Body of pancreas (tissue), 4 donors: ENCODE data around the gene GPATCH2.

Experiments
- POLR2A ChIP-seq, 3 donors: fragments of 450-650 bp; IDR thresholded peaks; one replicate each; pipeline ENCODE4 v1.6.1; 2016; ENCODE audit warnings: antibody characterized with exemption in 3 of 3, mild to moderate bottlenecking in 2 of 3
- TF ChIP-seq, protein P1 (sequence below), 7 experiments: fragments of 450-650 bp in 4 of 7; fragments of 200-600 bp in 3 of 7; sonication (generic) in 3 of 7; IDR thresholded peaks; one replicate each; pipeline ENCODE4 v1.5.1; 2016 to 2019; ENCODE audit warnings: antibody characterized with exemption in 7 of 7

DNA sequence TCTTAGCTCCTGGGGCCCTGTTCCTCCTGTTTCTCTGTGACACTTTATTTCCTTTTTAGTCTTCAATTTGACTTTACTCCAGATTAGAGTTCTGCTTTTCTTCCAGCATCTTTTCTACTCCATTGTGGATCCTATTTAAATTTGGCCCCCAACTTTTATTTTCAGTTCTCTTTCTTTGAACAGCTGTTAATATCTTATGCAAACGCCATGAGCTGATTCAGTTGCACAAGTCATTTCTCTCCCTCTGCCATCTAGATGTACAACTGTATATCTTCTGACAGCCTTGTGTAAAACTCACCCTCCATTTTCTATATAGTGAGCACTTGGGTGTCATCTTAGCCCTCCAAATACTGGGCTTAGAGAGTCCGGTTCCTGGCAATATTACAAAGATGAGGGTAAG lies 42.5 kb upstream of the GPATCH2 start:
- TF ChIP-seq, protein P1, sequence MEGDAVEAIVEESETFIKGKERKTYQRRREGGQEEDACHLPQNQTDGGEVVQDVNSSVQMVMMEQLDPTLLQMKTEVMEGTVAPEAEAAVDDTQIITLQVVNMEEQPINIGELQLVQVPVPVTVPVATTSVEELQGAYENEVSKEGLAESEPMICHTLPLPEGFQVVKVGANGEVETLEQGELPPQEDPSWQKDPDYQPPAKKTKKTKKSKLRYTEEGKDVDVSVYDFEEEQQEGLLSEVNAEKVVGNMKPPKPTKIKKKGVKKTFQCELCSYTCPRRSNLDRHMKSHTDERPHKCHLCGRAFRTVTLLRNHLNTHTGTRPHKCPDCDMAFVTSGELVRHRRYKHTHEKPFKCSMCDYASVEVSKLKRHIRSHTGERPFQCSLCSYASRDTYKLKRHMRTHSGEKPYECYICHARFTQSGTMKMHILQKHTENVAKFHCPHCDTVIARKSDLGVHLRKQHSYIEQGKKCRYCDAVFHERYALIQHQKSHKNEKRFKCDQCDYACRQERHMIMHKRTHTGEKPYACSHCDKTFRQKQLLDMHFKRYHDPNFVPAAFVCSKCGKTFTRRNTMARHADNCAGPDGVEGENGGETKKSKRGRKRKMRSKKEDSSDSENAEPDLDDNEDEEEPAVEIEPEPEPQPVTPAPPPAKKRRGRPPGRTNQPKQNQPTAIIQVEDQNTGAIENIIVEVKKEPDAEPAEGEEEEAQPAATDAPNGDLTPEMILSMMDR (IDR thresholded peaks at IDR 0.05): no peak
- TF ChIP-seq POLR2A (IDR thresholded peaks at IDR 0.05): no peak
